ENCODE measurements around the gene GLO1. TPM values are rescaled to one million over a fixed set of nuclear protein-coding genes. Genes with fewer than 3 reads are reported as not detected.

Gene GLO1
- total RNA-seq, 1 experiment from 2014 or later = 199 TPM

- no peak overlapping the region for H2AFZ ChIP-seq (ENCODE audit: low read length)
- no peak overlapping the region for H3K27ac ChIP-seq (ENCODE audit: low read length)
- no peak overlapping the region for H3K4me3 ChIP-seq (ENCODE audit: low read length)
- no peak for DNase-seq
- H3K79me2 ChIP-seq (ENCODE audit: low read length) = no peaks in the 10 kb centered on the region
- H3K9me3 ChIP-seq (ENCODE audit: low read length) = no peaks in the 10 kb centered on the region
- H3K9me2 ChIP-seq (replicated peaks; ENCODE audit: insufficient read depth, low read length) = no peaks in the 10 kb centered on the region
- no peaks in the 10 kb centered on the region for H3K27me3 ChIP-seq (ENCODE audit: low read length)
- no peak overlapping the region for H3K9ac ChIP-seq (ENCODE audit: low read length)
- no peaks in the 10 kb centered on the region for H3K36me3 ChIP-seq (ENCODE audit: insufficient read depth, low read length)
- peaks cover 6% of the 10 kb centered on the region for H3K4me1 ChIP-seq (ENCODE audit: low read length)
- no peak overlapping the region for H3K4me2 ChIP-seq (ENCODE audit: low read depth, low read length, poor library complexity, severe bottlenecking)
- H4K20me1 ChIP-seq (ENCODE audit: insufficient read depth, low read depth, low read length) = peaks cover 6% of the 10 kb centered on the region; the same call in 1 of the 2 replicates
These were observed 56.6 kb downstream of the GLO1 start for GRCh38 chr6:38646166-38646878.

- DNase-seq = no peak
- Histone ChIP-seq H3K9me3 (ENCODE audit: low read length) (no peaks in the 10 kb centered on the region), H2AFZ (ENCODE audit: low read length) (no peak overlapping the region), H3K79me2 (ENCODE audit: low read length) (no peaks in the 10 kb centered on the region), H3K27ac (ENCODE audit: low read length) (no peak overlapping the region), H3K27me3 (ENCODE audit: low read length) (no peaks in the 10 kb centered on the region), H3K4me1 (ENCODE audit: low read length) (peaks cover 14% of the 10 kb centered on the region), H3K4me3 (ENCODE audit: low read length) (no peak overlapping the region), H3K36me3 (ENCODE audit: insufficient read depth, low read length) (no peaks in the 10 kb centered on the region), H3K4me2 (ENCODE audit: low read depth, low read length, poor library complexity, severe bottlenecking) (no peak overlapping the region), H3K9ac (ENCODE audit: low read length) (no peak overlapping the region), H3K9me2 (replicated peaks; ENCODE audit: insufficient read depth, low read length) (no peaks in the 10 kb centered on the region), H4K20me1 (ENCODE audit: insufficient read depth, low read depth, low read length) (peaks cover 6% of the 10 kb centered on the region; the same call in 1 of the 2 replicates)
These were observed 58.0 kb downstream of the GLO1 start for GRCh38 chr6:38644951-38645350.

- Histone ChIP-seq H3K4me2 (ENCODE audit: low read depth, low read length, poor library complexity, severe bottlenecking) (peak overlapping the region; percentile 86), H3K36me3 (ENCODE audit: insufficient read depth, low read length) (no peaks in the 10 kb centered on the region), H3K27ac (ENCODE audit: low read length) (no peak overlapping the region), H3K4me3 (ENCODE audit: low read length) (peak overlapping the region; percentile 91), H2AFZ (ENCODE audit: low read length) (peak overlapping the region; percentile 99), H4K20me1 (ENCODE audit: insufficient read depth, low read depth, low read length) (no peaks in the 10 kb centered on the region), H3K27me3 (ENCODE audit: low read length) (no peaks in the 10 kb centered on the region), H3K9me3 (ENCODE audit: low read length) (no peaks in the 10 kb centered on the region), H3K79me2 (ENCODE audit: low read length) (no peaks in the 10 kb centered on the region), H3K9ac (ENCODE audit: low read length) (peak overlapping the region; percentile 80), H3K9me2 (replicated peaks; ENCODE audit: insufficient read depth, low read length) (no peaks in the 10 kb centered on the region), H3K4me1 (ENCODE audit: low read length) (peaks cover 18% of the 10 kb centered on the region)
- DNase-seq = no peak
These were observed 62.6 kb downstream of the GLO1 start for GRCh38 chr6:38640216-38640909.

GRCh38 chr6:38639498-38640215 is 63.3 kb downstream of the GLO1 start, which contains the start of gene BTBD9:
TSS of gene BTBD9 (minus strand) at chr6:38639929.
- H3K4me3 ChIP-seq (ENCODE audit: low read length) = peak within 1 kb of the TSS; percentile 91
- H3K9me2 ChIP-seq (replicated peaks; ENCODE audit: insufficient read depth, low read length) = no peaks in the 10 kb centered on the region

GRCh38 chr6:38638941-38639497 is 63.9 kb downstream of the GLO1 start:
- Histone ChIP-seq H2AFZ (ENCODE audit: low read length) (peak overlapping the region; percentile 99), H3K27me3 (ENCODE audit: low read length) (no peaks in the 10 kb centered on the region), H3K9ac (ENCODE audit: low read length) (peak overlapping the region; percentile 80), H3K9me3 (ENCODE audit: low read length) (no peaks in the 10 kb centered on the region), H3K27ac (ENCODE audit: low read length) (no peak overlapping the region), H3K4me3 (ENCODE audit: low read length) (peak overlapping the region; percentile 91), H3K4me1 (ENCODE audit: low read length) (peaks cover 18% of the 10 kb centered on the region), H3K4me2 (ENCODE audit: low read depth, low read length, poor library complexity, severe bottlenecking) (peak overlapping the region; percentile 86), H3K36me3 (ENCODE audit: insufficient read depth, low read length) (no peaks in the 10 kb centered on the region), H3K9me2 (replicated peaks; ENCODE audit: insufficient read depth, low read length) (no peaks in the 10 kb centered on the region), H4K20me1 (ENCODE audit: insufficient read depth, low read depth, low read length) (no peaks in the 10 kb centered on the region), H3K79me2 (ENCODE audit: low read length) (no peaks in the 10 kb centered on the region)
- peak; percentile 63 for DNase-seq

More at GRCh38 chr6:38639498-38640215, 63.3 kb downstream of the GLO1 start, which contains the start of gene BTBD9:
- H3K79me2 ChIP-seq (ENCODE audit: low read length) = no peaks in the 10 kb centered on the region
- no peaks in the 10 kb centered on the region for H4K20me1 ChIP-seq (ENCODE audit: insufficient read depth, low read depth, low read length)
- no peaks in the 10 kb centered on the region for H3K36me3 ChIP-seq (ENCODE audit: insufficient read depth, low read length)
- peak; percentile 93 for DNase-seq
- H3K9me3 ChIP-seq (ENCODE audit: low read length) = no peaks in the 10 kb centered on the region
- H3K4me2 ChIP-seq (ENCODE audit: low read depth, low read length, poor library complexity, severe bottlenecking) = peak within 1 kb of the TSS; percentile 86
- H3K4me1 ChIP-seq (ENCODE audit: low read length) = peaks cover 18% of the 10 kb centered on the region
- H3K27me3 ChIP-seq (ENCODE audit: low read length) = no peaks in the 10 kb centered on the region
- H3K9ac ChIP-seq (ENCODE audit: low read length) = peak within 1 kb of the TSS; percentile 80
- H3K27ac ChIP-seq (ENCODE audit: low read length) = no peak within 1 kb of the TSS
- H2AFZ ChIP-seq (ENCODE audit: low read length) = peak within 1 kb of the TSS; percentile 99

- H3K9ac ChIP-seq (ENCODE audit: low read length) = no peak overlapping the region
- H4K20me1 ChIP-seq (ENCODE audit: insufficient read depth, low read depth, low read length) = no peaks in the 10 kb centered on the region
- H3K4me2 ChIP-seq (ENCODE audit: low read depth, low read length, poor library complexity, severe bottlenecking) = no peak overlapping the region
- H3K4me3 ChIP-seq (ENCODE audit: low read length) = no peak overlapping the region
- H3K79me2 ChIP-seq (ENCODE audit: low read length) = no peaks in the 10 kb centered on the region
- no peak for DNase-seq
- H3K27ac ChIP-seq (ENCODE audit: low read length) = no peak overlapping the region
- peaks cover 18% of the 10 kb centered on the region for H3K4me1 ChIP-seq (ENCODE audit: low read length)
- H2AFZ ChIP-seq (ENCODE audit: low read length) = no peak overlapping the region
- no peaks in the 10 kb centered on the region for H3K9me2 ChIP-seq (replicated peaks; ENCODE audit: insufficient read depth, low read length)
- H3K27me3 ChIP-seq (ENCODE audit: low read length) = no peaks in the 10 kb centered on the region
- H3K36me3 ChIP-seq (ENCODE audit: insufficient read depth, low read length) = no peaks in the 10 kb centered on the region
- no peaks in the 10 kb centered on the region for H3K9me3 ChIP-seq (ENCODE audit: low read length)
These were observed 65.2 kb downstream of the GLO1 start for GRCh38 chr6:38637756-38638155.

GRCh38 chr6:38636027-38636426 is 66.9 kb downstream of the GLO1 start:
- no peak for DNase-seq
- Histone ChIP-seq H3K36me3 (ENCODE audit: insufficient read depth, low read length) (no peaks in the 10 kb centered on the region), H3K4me3 (ENCODE audit: low read length) (no peak overlapping the region), H3K4me2 (ENCODE audit: low read depth, low read length, poor library complexity, severe bottlenecking) (no peak overlapping the region), H3K79me2 (ENCODE audit: low read length) (no peaks in the 10 kb centered on the region), H3K9me3 (ENCODE audit: low read length) (no peaks in the 10 kb centered on the region), H3K9me2 (replicated peaks; ENCODE audit: insufficient read depth, low read length) (no peaks in the 10 kb centered on the region), H2AFZ (ENCODE audit: low read length) (no peak overlapping the region), H3K27ac (ENCODE audit: low read length) (no peak overlapping the region), H3K27me3 (ENCODE audit: low read length) (no peaks in the 10 kb centered on the region), H4K20me1 (ENCODE audit: insufficient read depth, low read depth, low read length) (no peaks in the 10 kb centered on the region), H3K9ac (ENCODE audit: low read length) (no peak overlapping the region), H3K4me1 (ENCODE audit: low read length) (peaks cover 13% of the 10 kb centered on the region)

- no peaks in the 10 kb centered on the region for H3K9me3 ChIP-seq (ENCODE audit: low read length)
- H3K27me3 ChIP-seq (ENCODE audit: low read length) = no peaks in the 10 kb centered on the region
- H3K9ac ChIP-seq (ENCODE audit: low read length) = no peak overlapping the region
- H3K36me3 ChIP-seq (ENCODE audit: insufficient read depth, low read length) = no peaks in the 10 kb centered on the region
- no peak overlapping the region for H3K4me3 ChIP-seq (ENCODE audit: low read length)
- H3K4me1 ChIP-seq (ENCODE audit: low read length) = peaks cover 8% of the 10 kb centered on the region
- no peaks in the 10 kb centered on the region for H4K20me1 ChIP-seq (ENCODE audit: insufficient read depth, low read depth, low read length)
- H3K4me2 ChIP-seq (ENCODE audit: low read depth, low read length, poor library complexity, severe bottlenecking) = no peak overlapping the region
- H3K79me2 ChIP-seq (ENCODE audit: low read length) = no peaks in the 10 kb centered on the region
- no peak for DNase-seq
- H3K27ac ChIP-seq (ENCODE audit: low read length) = no peak overlapping the region
- no peaks in the 10 kb centered on the region for H3K9me2 ChIP-seq (replicated peaks; ENCODE audit: insufficient read depth, low read length)
- H2AFZ ChIP-seq (ENCODE audit: low read length) = no peak overlapping the region
These were observed 68.4 kb downstream of the GLO1 start for GRCh38 chr6:38634518-38634917.

Measured in Karpas-422 (cell line).